ENCODE measurements around the gene CDH24.

The CDH24 gene

DNA sequence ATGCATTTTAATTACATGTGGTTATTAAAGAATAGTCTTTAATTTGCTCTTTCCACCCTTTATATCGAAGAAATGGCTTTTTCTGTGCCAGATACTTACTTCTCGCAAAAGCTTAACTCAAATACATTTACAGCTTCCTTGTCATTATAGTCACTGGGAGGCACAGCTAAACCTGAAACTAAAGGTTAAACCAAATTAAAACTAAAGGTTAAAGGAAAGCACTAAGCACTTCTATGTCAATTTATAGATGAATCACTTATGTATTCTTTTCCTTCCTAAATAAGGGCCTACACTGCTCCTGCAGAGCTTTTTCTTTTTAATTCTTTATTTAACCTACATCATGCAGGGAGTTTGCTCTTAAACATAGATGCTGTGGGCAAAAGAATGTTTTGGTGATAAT lies 56.5 kb downstream of the CDH24 start:
- Histone ChIP-seq H3K9ac (ENCODE audit: low read length in 2 of 2) (no peak overlapping the region), H3K27ac (ENCODE audit: low read length) (no peak overlapping the region), H3K27me3 (ENCODE audit: control insufficient read depth in 1 of 2, insufficient read depth in 2 of 2, low read length in 2 of 2) (no peaks in the 10 kb centered on the region), H3K4me3 (ENCODE audit: low read length in 2 of 2) (no peak overlapping the region), H3K9me3 (ENCODE audit: control insufficient read depth in 2 of 2, low read length in 2 of 2) (no peaks in the 10 kb centered on the region), H3K4me1 (ENCODE audit: control insufficient read depth, insufficient read depth, low read length) (no peaks in the 10 kb centered on the region), H3K36me3 (ENCODE audit: control insufficient read depth in 2 of 2, insufficient read depth in 2 of 2, low read length in 2 of 2) (peaks cover 3% of the 10 kb centered on the region in 2 donors)

DNA sequence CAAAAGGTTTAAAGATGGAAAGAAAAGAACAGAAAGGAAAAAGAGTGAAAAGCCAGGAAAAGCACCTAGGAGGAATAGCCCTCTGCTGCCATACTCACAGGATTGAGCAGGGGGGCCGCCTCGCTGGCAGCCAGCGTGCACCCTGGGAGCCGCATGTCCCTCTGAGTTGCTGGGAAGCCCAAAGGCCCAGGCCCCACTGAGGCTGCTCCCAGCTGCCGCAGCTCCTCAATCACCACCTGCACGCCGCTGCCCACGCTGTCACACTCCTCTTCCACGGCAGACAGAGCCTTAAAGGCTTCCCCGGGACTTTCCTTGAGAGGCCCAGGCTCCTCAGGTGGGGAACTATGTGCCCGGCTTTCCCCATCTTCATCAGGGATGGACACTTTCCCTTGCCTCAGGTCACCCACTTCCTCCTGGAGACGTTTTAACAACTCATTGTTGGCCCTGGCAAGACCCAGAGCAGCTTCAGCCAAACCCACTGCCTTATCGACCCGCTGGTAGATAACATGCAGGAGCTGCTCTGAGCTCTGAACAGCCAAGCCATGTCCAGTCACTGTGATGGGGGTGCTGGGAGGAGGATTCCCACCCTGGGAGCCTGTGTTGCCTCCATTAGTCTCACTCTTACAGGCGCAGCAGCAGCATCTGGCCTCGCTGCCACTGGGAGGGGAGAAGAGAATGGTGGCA lies 58.8 kb downstream of the CDH24 start:
- Histone ChIP-seq H3K4me3 (ENCODE audit: low read length in 2 of 2) (no peak overlapping the region), H3K27ac (ENCODE audit: low read length) (no peak overlapping the region), H3K36me3 (ENCODE audit: control insufficient read depth in 2 of 2, insufficient read depth in 2 of 2, low read length in 2 of 2) (peaks cover 3% of the 10 kb centered on the region in 2 donors), H3K9me3 (ENCODE audit: control insufficient read depth in 2 of 2, low read length in 2 of 2) (no peaks in the 10 kb centered on the region), H3K27me3 (ENCODE audit: control insufficient read depth in 1 of 2, insufficient read depth in 2 of 2, low read length in 2 of 2) (no peaks in the 10 kb centered on the region), H3K4me1 (ENCODE audit: control insufficient read depth, insufficient read depth, low read length) (peaks cover 6% of the 10 kb centered on the region), H3K9ac (ENCODE audit: low read length in 2 of 2) (no peak overlapping the region)

DNA sequence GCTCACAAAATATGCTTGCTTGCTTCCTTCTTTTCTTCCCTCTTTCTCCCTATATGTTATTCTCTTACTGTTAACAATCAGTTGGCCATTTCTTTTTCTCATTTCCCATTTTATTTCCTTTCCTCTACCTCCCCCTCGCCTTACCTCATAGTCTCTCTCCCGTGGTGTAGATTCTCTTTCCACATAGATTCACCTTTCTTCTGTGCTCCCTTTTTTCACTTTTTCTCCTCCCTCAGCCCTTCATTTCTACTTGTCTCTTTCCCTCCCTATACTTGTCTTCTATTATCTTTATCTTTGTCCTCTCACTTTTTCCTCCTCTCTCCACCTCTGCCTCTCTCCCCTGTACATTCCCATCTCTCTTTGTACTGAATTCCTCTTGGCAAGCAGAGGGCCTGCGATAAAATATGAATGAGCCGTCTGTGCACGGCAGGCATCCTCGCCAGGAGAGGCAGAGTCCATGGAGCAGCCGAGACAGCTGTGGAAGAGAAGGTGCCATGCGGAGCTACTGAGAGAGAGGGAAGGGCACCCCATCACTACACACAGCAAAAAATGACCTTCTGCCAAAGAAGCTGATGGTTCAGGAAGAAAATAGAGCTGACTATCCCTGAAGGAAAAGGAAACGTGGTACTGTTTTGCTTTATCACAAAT lies 59.5 kb downstream of the CDH24 start:
- Histone ChIP-seq H3K4me3 (ENCODE audit: low read length in 2 of 2) (no peak overlapping the region), H3K4me1 (ENCODE audit: control insufficient read depth, insufficient read depth, low read length) (peaks cover 6% of the 10 kb centered on the region), H3K9me3 (ENCODE audit: control insufficient read depth in 2 of 2, low read length in 2 of 2) (no peaks in the 10 kb centered on the region), H3K36me3 (ENCODE audit: control insufficient read depth in 2 of 2, insufficient read depth in 2 of 2, low read length in 2 of 2) (peaks cover 3% of the 10 kb centered on the region in 2 donors), H3K9ac (ENCODE audit: low read length in 2 of 2) (no peak overlapping the region), H3K27me3 (ENCODE audit: control insufficient read depth in 1 of 2, insufficient read depth in 2 of 2, low read length in 2 of 2) (no peaks in the 10 kb centered on the region), H3K27ac (ENCODE audit: low read length) (no peak overlapping the region)

Data from stomach smooth muscle (tissue), 2 donors.